A549 (cell line): ENCODE results near the gene ANKS1B. TPM values are rescaled to one million over a fixed set of nuclear protein-coding genes. Genes with fewer than 3 reads are reported as not detected.
"Not testable (repeated sequence)": the region's sequence is repeated elsewhere in the genome, so short reads cannot be mapped to it uniquely, and the experiment has no call there.

Source experiments
- ATAC-seq, 2 experiments: fragments of 200-7000 bp in 1 of 2; fragments of >200 bp in 1 of 2; cut with Nextera tagmentation in 1 of 2; cut with Tn5 transposase in 1 of 2; 3 replicates each; pipeline versions ENCODE4 v1.8.0 to v1.9.1; 2018 to 2020; ENCODE audit warnings: mild to moderate bottlenecking in 1 of 2, moderate library complexity in 1 of 2
- CTCF ChIA-PET: fragments of 300-600 bp; sonication (Branson Sonifier 250); formaldehyde crosslinking; extraction: SDS; loops from one replicate; lab custom pipeline; 2021; ENCODE audit warnings: antibody characterized with exemption, inconsistent platforms; lab: Yijun Ruan, JAX
- POLR2A ChIA-PET: fragments of 350-600 bp; formaldehyde crosslinking; extraction: SDS; loops from one replicate; lab custom pipeline; 2021; ENCODE audit warnings: antibody characterized with exemption, inconsistent platforms; lab: Yijun Ruan, JAX
- DNase-seq, 2 experiments: peaks; one replicate each; pipeline versions ENCODE4 v3.0.0 to v3.0.0-alpha.2; 2011 to 2016; ENCODE audit warnings: low read depth in 1 of 2, low spot score in 1 of 2
- FAIRE-seq: peaks from 2 replicates; lab custom pipeline; 2011; peaks lifted over from hg19 to GRCh38; lab: Jason Lieb, UNC
- H3K27ac ChIP-seq, 2 experiments: fragments of >200 bp; sonication (Bioruptor Twin); formaldehyde crosslinking; 3 replicates each; pipeline ENCODE4 v1.5.1; 2016 to 2017
- H3K4me1 ChIP-seq: fragments of >200 bp; sonication (Bioruptor Twin); formaldehyde crosslinking; 3 replicates; pipeline ENCODE4 v1.6.1; 2016
- H3K4me2 ChIP-seq: fragments of >200 bp; sonication (Bioruptor Twin); formaldehyde crosslinking; 3 replicates; pipeline ENCODE4 v1.6.1; 2016
- H3K4me3 ChIP-seq: fragments of >200 bp; sonication (Bioruptor Twin); formaldehyde crosslinking; 3 replicates; pipeline ENCODE4 v1.5.1; 2016
- H3K9me3 ChIP-seq: fragments of >200 bp; sonication (Bioruptor Twin); formaldehyde crosslinking; 3 replicates; pipeline ENCODE4 v1.6.1; 2016
- CEBPB ChIP-seq, 2 experiments: fragments of >200 bp in 1 of 2; sonication (Bioruptor Twin) in 1 of 2; formaldehyde crosslinking in 1 of 2; IDR thresholded peaks; 2 replicates each; pipeline ENCODE4 v1.6.1; 2012 to 2016
- EHF ChIP-seq: fragments of 250-450 bp; sonication (Bioruptor Pico); IDR thresholded peaks from 2 replicates; pipeline ENCODE4 v1.5.0; 2020; ENCODE audit warnings: mild to moderate bottlenecking
- EHMT2 ChIP-seq: fragments of 200-600 bp; sonication (generic); IDR thresholded peaks from 2 replicates; pipeline ENCODE4 v1.6.1; 2016; ENCODE audit warnings: antibody characterized with exemption, low read depth, mild to moderate bottlenecking, moderate library complexity
- EP300 ChIP-seq, 2 experiments: fragments of >200 bp; sonication (Bioruptor Twin); formaldehyde crosslinking; IDR thresholded peaks; 2 replicates in 1 of 2; 3 replicates in 1 of 2; pipeline ENCODE4 v1.6.1; 2016 to 2017
- MAFK ChIP-seq: fragments of 450-650 bp; IDR thresholded peaks from 2 replicates; pipeline ENCODE4 v1.6.1; 2014; ENCODE audit not compliant: partially characterized antibody
- NFE2L2 ChIP-seq: fragments of 150-350 bp; conservative IDR thresholded peaks from 2 replicates; pipeline ENCODE4 v1.6.1; 2014; ENCODE audit warnings: low read length
- NR3C1 ChIP-seq: fragments of >200 bp; sonication (Bioruptor Twin); formaldehyde crosslinking; IDR thresholded peaks from 3 replicates; pipeline ENCODE4 v1.6.1; 2017
- PHF8 ChIP-seq: fragments of 200-600 bp; sonication (generic); IDR thresholded peaks from 2 replicates; pipeline ENCODE4 v1.6.1; 2016; ENCODE audit warnings: low read depth, mild to moderate bottlenecking, antibody characterized with exemption, moderate library complexity, borderline replicate concordance
- RARB ChIP-seq: fragments of 250-450 bp; sonication (Bioruptor Pico); IDR thresholded peaks from 2 replicates; pipeline ENCODE4 v1.8.0; 2021; ENCODE audit warnings: mild to moderate bottlenecking, moderate library complexity
- SREBF2 ChIP-seq: fragments of 450-650 bp; IDR thresholded peaks from 2 replicates; pipeline ENCODE4 v1.6.1; 2014; ENCODE audit warnings: mild to moderate bottlenecking, moderate library complexity
- ZC3H11A ChIP-seq: fragments of 450-650 bp; IDR thresholded peaks from 2 replicates; pipeline ENCODE4 v1.6.1; 2014; ENCODE audit warnings: antibody characterized with exemption, mild to moderate bottlenecking
- ZFP36 ChIP-seq: fragments of 450-650 bp; IDR thresholded peaks from 2 replicates; pipeline ENCODE4 v1.6.1; 2014; ENCODE audit warnings: borderline replicate concordance; ENCODE audit not compliant: partially characterized antibody
- ZNF302 ChIP-seq: fragments of 250-450 bp; sonication (Bioruptor Pico); IDR thresholded peaks from 2 replicates; pipeline ENCODE4 v1.9.0; 2021; ENCODE audit warnings: inconsistent platforms, mild to moderate bottlenecking, moderate library complexity
- ZSCAN20 ChIP-seq: fragments of 250-450 bp; sonication (Bioruptor Pico); IDR thresholded peaks from 2 replicates; pipeline ENCODE4 v1.8.0; 2022; ENCODE audit warnings: mild to moderate bottlenecking, moderate library complexity
- WGBS: methylation state at CpG from one replicate; pipeline ENCODE4 v1.1.6; 2017; ENCODE audit errors: missing lambda C conversion rate; 5-methylcytosine and 5-hydroxymethylcytosine counted together
- polyA plus RNA-seq, 4 experiments: library from polyadenylated mRNA; depleted of rRNA in 3 of 4; stranded (reverse); fragments of >200 nt; fragmentation: RNase III in 1 of 4; extraction: RNeasy Plus Mini Kit Qiagen cat#74134 plus additional on column Dnase treatment in 1 of 4; gene quantifications; 2 replicates in 3 of 4; 3 replicates in 1 of 4; pipeline ENCODE4 v1.2.3, GENCODE V29; 2011 to 2017
- TF ChIP-seq, protein P1 (sequence below): fragments of 150-350 bp; IDR thresholded peaks from 2 replicates; pipeline ENCODE4 v1.6.1; 2014; ENCODE audit warnings: low read depth, mild to moderate bottlenecking, low read length
- TF ChIP-seq, protein P2 (sequence below): fragments of 250-450 bp; sonication (Bioruptor Pico); IDR thresholded peaks from 2 replicates; pipeline ENCODE4 v1.5.0; 2020; ENCODE audit warnings: low read depth, mild to moderate bottlenecking, moderate library complexity
- TF ChIP-seq, protein P3 (sequence below): fragments of >200 bp; sonication (Bioruptor Twin); formaldehyde crosslinking; IDR thresholded peaks from 3 replicates; pipeline ENCODE4 v1.6.1; 2016
- TF ChIP-seq, protein P4 (sequence below): fragments of 450-650 bp; IDR thresholded peaks from 2 replicates; pipeline ENCODE4 v1.6.1; 2014; ENCODE audit warnings: antibody characterized with exemption
- TF ChIP-seq, protein P5 (sequence below): fragments of 250-450 bp; sonication (Bioruptor Pico); IDR thresholded peaks from 2 replicates; pipeline ENCODE4 v1.5.0; 2021; ENCODE audit warnings: mild to moderate bottlenecking, moderate library complexity, borderline replicate concordance
- TF ChIP-seq, protein P6 (sequence below): IDR thresholded peaks from 2 replicates; pipeline ENCODE4 v1.6.1; 2012

The ANKS1B gene
- polyA plus RNA-seq, 2 of the 4 experiments (the other 2 are of a cell fraction): 1.5 to 2.2 TPM

DNA sequence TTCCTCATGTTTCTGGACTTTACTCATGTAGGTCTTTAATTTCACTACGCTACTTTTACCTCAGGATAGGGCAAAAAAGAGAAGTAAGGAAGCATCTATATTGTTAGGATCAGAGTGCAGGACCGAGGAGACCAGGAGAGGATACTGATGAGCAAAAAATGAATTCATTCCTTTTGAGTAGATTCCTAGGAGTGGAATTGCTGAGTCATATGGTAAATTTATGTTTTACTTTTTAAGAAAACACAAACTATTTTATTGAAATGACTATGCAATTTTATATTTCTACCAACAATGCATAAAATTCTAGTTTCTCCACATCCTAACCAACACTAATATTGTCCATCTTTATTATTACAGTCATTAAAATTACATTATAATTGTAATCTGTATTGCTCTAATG, 388.0 kb downstream of the ANKS1B start:
- Histone ChIP-seq H3K9me3 (no peaks in the 10 kb centered on the region), H3K4me2 (no peak overlapping the region), H3K4me3 (no peak overlapping the region), H3K27ac (no peak overlapping the region), H3K4me1 (no peaks in the 10 kb centered on the region)
- ChIA-PET CTCF (no interaction called here), POLR2A (no interaction called here)
- FAIRE-seq (no peak), ATAC-seq (no peak), DNase-seq (no peak)
- 14% methylated on average over 2 of the region's 2 CpGs for WGBS
- TF ChIP-seq, protein P1, sequence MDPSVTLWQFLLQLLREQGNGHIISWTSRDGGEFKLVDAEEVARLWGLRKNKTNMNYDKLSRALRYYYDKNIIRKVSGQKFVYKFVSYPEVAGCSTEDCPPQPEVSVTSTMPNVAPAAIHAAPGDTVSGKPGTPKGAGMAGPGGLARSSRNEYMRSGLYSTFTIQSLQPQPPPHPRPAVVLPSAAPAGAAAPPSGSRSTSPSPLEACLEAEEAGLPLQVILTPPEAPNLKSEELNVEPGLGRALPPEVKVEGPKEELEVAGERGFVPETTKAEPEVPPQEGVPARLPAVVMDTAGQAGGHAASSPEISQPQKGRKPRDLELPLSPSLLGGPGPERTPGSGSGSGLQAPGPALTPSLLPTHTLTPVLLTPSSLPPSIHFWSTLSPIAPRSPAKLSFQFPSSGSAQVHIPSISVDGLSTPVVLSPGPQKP: no peak
- TF ChIP-seq MAFK (peak; percentile 84), NFE2L2 (peak; percentile 64; the same call in 1 of the 2 replicates)

DNA sequence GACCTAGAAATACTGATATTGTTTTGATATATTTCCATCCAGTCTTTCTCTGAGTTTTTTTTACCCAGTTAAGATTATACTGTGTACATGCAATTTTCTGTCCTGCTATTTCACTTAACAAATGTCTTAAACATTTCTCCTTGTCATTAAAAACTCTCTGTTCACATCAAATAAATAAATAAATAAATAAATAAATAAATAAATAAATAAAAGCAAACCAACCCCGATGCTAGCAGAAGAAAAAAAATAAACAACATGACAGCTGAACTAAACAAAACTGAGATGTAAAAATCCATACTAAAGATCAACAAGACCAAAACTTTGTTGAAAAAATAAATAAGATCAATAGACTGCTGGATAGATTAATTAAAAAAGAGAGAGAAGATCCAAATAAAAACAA, 407.6 kb downstream of the ANKS1B start:
- POLR2A ChIA-PET, H3K4me3 ChIP-seq, CTCF ChIA-PET, FAIRE-seq, ATAC-seq, H3K4me1 ChIP-seq, DNase-seq, H3K4me2 ChIP-seq, H3K9me3 ChIP-seq: not testable (repeated sequence)
- 4% methylated on average over 1 of the region's 1 CpG for WGBS
- TF ChIP-seq ZC3H11A: peak; percentile 89
- TF ChIP-seq, all 56 proteins: peak for 1; not testable (repeated sequence) for 55
- H3K27ac ChIP-seq: not testable (repeated sequence)

DNA sequence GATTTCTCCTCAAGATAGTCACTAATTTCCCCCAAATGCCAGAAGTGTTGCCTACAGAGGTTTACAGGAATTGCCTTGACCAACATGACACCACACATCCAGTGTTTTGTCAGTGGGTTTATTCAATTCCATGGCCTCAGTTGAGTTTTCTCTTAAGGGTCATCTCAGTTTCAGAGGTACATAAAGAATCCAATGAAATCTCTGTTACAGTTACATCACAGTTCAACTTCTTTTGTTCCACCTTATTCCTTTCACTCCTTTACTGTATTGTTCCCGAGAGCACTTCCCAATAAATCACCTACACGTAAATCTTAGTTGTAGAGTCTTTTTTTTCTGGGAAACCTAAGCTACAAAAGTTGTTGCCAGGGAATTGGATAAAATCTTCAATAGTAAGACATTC, 410.8 kb downstream of the ANKS1B start:
- Histone ChIP-seq H3K9me3 (no peaks in the 10 kb centered on the region), H3K4me1 (no peaks in the 10 kb centered on the region), H3K4me2 (no peak overlapping the region), H3K27ac (no peak overlapping the region), H3K4me3 (no peak overlapping the region)
- no peak for DNase-seq
- ChIA-PET CTCF (no interaction called here), POLR2A (no interaction called here)
- WGBS: 3% methylated on average over 2 of the region's 2 CpGs
- FAIRE-seq: no peak
- no peak for ATAC-seq
- TF ChIP-seq EHF (CRISPR knock-in tag) (no peak), CEBPB (IDR thresholded peaks at IDR 0.05) (no peak), PHF8 (no peak), RARB (no peak), EHMT2 (no peak)
- TF ChIP-seq, protein P2, sequence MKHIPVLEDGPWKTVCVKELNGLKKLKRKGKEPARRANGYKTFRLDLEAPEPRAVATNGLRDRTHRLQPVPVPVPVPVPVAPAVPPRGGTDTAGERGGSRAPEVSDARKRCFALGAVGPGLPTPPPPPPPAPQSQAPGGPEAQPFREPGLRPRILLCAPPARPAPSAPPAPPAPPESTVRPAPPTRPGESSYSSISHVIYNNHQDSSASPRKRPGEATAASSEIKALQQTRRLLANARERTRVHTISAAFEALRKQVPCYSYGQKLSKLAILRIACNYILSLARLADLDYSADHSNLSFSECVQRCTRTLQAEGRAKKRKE (CRISPR knock-in tag): no peak

DNA sequence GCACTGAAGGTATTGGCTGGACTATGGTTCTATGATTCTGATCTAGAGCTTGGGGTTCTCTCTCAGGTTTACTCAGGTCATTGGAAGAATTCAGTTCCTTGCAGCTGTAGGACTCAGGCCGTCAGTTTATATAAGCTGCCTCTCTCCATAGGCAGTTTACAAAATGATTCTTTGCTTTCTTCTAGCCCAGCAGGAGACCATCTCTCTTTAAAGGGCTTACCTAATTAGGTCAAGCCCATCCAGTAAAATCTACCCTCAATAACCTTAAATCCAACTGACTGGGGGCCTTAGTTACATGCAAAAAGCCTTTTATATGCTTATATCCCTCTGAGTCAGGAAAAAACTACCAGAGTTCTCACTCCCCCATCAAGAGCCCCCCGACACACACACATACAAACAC, 417.7 kb downstream of the ANKS1B start:
- FAIRE-seq (no peak), ATAC-seq (no peak), DNase-seq (no peak)
- 0% methylated on average over 2 of the region's 2 CpGs for whole genome bisulfite sequencing
- Histone ChIP-seq H3K4me1 (no peaks in the 10 kb centered on the region), H3K4me3 (no peak overlapping the region), H3K9me3 (no peaks in the 10 kb centered on the region), H3K27ac (no peak overlapping the region), H3K4me2 (no peak overlapping the region)
- POLR2A ChIA-PET: no interaction called here
- TF ChIP-seq ZNF302 (CRISPR knock-in tag): no peak
- CTCF ChIA-PET: no interaction called here

DNA sequence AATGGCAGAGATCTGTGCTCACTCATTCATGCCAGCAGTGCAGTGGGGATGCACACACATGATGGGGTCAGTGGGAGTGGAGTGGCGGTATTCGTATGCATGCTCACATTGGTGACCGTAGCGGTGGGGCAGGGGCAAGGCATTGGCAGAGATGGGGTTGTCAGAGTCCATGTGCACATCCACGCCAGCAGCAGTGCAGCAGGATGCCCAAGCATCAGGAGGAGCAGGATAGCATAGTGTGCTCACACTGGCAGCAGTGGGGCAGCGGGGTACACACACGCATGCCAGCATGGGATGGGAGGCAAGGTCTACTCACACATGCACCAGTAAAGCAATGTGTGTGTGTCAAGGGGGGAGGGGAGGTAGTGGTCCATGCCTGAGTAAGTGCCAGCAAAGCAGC, 426.6 kb downstream of the ANKS1B start:
- Histone ChIP-seq H3K4me1 (no peaks in the 10 kb centered on the region), H3K4me3 (no peak overlapping the region), H3K9me3 (no peaks in the 10 kb centered on the region; the same call in 2 of the 3 replicates), H3K4me2 (no peak overlapping the region), H3K27ac (no peak overlapping the region)
- DNase-seq: no peak
- ChIA-PET POLR2A (no interaction called here), CTCF (no interaction called here)
- WGBS: 55% methylated on average over 7 of the region's 7 CpGs
- FAIRE-seq: no peak
- no peak for ATAC-seq
- no peak for TF ChIP-seq EP300 (IDR thresholded peaks at IDR 0.05)
- TF ChIP-seq, protein P3, sequence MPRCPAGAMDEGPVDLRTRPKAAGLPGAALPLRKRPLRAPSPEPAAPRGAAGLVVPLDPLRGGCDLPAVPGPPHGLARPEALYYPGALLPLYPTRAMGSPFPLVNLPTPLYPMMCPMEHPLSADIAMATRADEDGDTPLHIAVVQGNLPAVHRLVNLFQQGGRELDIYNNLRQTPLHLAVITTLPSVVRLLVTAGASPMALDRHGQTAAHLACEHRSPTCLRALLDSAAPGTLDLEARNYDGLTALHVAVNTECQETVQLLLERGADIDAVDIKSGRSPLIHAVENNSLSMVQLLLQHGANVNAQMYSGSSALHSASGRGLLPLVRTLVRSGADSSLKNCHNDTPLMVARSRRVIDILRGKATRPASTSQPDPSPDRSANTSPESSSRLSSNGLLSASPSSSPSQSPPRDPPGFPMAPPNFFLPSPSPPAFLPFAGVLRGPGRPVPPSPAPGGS: no peak
- TF ChIP-seq, protein P4, sequence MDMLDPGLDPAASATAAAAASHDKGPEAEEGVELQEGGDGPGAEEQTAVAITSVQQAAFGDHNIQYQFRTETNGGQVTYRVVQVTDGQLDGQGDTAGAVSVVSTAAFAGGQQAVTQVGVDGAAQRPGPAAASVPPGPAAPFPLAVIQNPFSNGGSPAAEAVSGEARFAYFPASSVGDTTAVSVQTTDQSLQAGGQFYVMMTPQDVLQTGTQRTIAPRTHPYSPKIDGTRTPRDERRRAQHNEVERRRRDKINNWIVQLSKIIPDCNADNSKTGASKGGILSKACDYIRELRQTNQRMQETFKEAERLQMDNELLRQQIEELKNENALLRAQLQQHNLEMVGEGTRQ: no peak
- no peak for TF ChIP-seq EHMT2
- TF ChIP-seq PHF8: no peak
- no peak for TF ChIP-seq SREBF2
- no peak for TF ChIP-seq MAFK
- TF ChIP-seq, protein P2 (CRISPR knock-in tag): no peak
- TF ChIP-seq ZFP36: no peak
- TF ChIP-seq NR3C1: no peak
- TF ChIP-seq, protein P5, sequence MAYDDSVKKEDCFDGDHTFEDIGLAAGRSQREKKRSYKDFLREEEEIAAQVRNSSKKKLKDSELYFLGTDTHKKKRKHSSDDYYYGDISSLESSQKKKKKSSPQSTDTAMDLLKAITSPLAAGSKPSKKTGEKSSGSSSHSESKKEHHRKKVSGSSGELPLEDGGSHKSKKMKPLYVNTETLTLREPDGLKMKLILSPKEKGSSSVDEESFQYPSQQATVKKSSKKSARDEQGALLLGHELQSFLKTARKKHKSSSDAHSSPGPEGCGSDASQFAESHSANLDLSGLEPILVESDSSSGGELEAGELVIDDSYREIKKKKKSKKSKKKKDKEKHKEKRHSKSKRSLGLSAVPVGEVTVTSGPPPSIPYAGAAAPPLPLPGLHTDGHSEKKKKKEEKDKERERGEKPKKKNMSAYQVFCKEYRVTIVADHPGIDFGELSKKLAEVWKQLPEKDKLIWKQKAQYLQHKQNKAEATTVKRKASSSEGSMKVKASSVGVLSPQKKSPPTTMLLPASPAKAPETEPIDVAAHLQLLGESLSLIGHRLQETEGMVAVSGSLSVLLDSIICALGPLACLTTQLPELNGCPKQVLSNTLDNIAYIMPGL (CRISPR knock-in tag): no peak
- TF ChIP-seq ZSCAN20: no peak
- TF ChIP-seq, protein P6, sequence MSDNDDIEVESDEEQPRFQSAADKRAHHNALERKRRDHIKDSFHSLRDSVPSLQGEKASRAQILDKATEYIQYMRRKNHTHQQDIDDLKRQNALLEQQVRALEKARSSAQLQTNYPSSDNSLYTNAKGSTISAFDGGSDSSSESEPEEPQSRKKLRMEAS: no peak
